ENCODE data around the gene SLC18A3.

DNA sequence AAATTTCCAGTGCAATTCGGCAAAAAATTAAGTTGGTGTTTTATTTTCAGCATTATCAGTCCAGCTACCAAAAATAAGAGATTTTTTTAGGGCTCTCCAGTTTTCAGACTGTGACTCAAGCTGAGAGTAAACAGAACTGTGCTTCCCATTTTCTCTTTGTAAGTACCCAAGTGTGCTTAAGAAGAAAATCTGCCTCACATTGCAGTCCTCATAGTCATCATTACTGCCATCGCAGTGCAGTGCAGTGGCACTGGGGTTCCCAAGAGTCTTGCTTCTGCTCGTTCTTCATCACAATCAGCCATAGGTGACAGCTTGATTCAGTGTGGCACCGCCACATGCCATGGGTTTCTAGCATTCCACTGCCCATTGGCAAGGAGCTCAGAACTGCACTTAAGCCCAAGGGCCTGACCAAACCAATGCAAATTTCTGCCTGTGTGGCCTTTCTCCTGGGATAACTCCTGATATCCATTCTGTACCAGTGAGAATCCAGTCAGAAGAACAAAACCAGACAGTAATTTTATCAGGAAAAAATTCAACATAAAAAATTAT, 45.6 kb upstream of the SLC18A3 start:
- no peak for TF ChIP-seq POLR2A (IDR thresholded peaks at IDR 0.05)
- TF ChIP-seq, protein P1, sequence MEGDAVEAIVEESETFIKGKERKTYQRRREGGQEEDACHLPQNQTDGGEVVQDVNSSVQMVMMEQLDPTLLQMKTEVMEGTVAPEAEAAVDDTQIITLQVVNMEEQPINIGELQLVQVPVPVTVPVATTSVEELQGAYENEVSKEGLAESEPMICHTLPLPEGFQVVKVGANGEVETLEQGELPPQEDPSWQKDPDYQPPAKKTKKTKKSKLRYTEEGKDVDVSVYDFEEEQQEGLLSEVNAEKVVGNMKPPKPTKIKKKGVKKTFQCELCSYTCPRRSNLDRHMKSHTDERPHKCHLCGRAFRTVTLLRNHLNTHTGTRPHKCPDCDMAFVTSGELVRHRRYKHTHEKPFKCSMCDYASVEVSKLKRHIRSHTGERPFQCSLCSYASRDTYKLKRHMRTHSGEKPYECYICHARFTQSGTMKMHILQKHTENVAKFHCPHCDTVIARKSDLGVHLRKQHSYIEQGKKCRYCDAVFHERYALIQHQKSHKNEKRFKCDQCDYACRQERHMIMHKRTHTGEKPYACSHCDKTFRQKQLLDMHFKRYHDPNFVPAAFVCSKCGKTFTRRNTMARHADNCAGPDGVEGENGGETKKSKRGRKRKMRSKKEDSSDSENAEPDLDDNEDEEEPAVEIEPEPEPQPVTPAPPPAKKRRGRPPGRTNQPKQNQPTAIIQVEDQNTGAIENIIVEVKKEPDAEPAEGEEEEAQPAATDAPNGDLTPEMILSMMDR (IDR thresholded peaks at IDR 0.05) = no peak
